HepG2 (cell line): ENCODE data around the gene SLC35F6. TPM values are rescaled to one million over a fixed set of nuclear protein-coding genes. Genes with fewer than 3 reads are reported as not detected.

Source experiments
- AHDC1 ChIP-seq: sonication (generic); formaldehyde crosslinking; IDR thresholded peaks from 2 replicates; pipeline ENCODE4 v1.5.1; 2020; ENCODE audit warnings: mild to moderate bottlenecking, missing genetic modification reagents, borderline replicate concordance
- ARNTL ChIP-seq: sonication (generic); formaldehyde crosslinking; IDR thresholded peaks from 2 replicates; pipeline ENCODE4 v1.4.0; 2020; ENCODE audit warnings: mild to moderate bottlenecking, missing genetic modification reagents
- ATRX ChIP-seq: sonication (generic); formaldehyde crosslinking; IDR thresholded peaks from 2 replicates; pipeline ENCODE4 v1.4.0; 2020; ENCODE audit warnings: missing genetic modification reagents, borderline replicate concordance
- CREM ChIP-seq, 2 experiments: sonication (generic) in 1 of 2; formaldehyde crosslinking in 1 of 2; IDR thresholded peaks; 2 replicates each; pipeline versions ENCODE4 v1.4.0 to v1.6.1; 2016 to 2020; ENCODE audit warnings: antibody characterized with exemption in 1 of 2, mild to moderate bottlenecking in 1 of 2, missing genetic modification reagents in 1 of 2
- MAFK ChIP-seq, 2 experiments: IDR thresholded peaks in 1 of 2; conservative IDR thresholded peaks in 1 of 2; 2 replicates each; pipeline ENCODE4 v1.6.1; 2011; ENCODE audit warnings: improper control_type of control experiment in 2 of 2, low read length in 2 of 2
- MBNL3 ChIP-seq: fragments of 250-450 bp; sonication (Bioruptor Pico); conservative IDR thresholded peaks from 2 replicates; pipeline ENCODE4 v1.8.0; 2022; ENCODE audit warnings: mild to moderate bottlenecking, inconsistent platforms
- PBX3 ChIP-seq: sonication (generic); formaldehyde crosslinking; IDR thresholded peaks from 2 replicates; pipeline ENCODE4 v1.8.1; 2023; ENCODE audit warnings: missing genetic modification reagents, inconsistent platforms, borderline replicate concordance
- PHF8 ChIP-seq: sonication (generic); formaldehyde crosslinking; IDR thresholded peaks from 2 replicates; pipeline ENCODE4 v1.5.0; 2020; ENCODE audit warnings: missing genetic modification reagents
- RAD51 ChIP-seq: fragments of 450-650 bp; IDR thresholded peaks from 2 replicates; pipeline ENCODE4 v1.6.1; 2016; ENCODE audit warnings: borderline replicate concordance
- RBAK ChIP-seq: sonication (generic); formaldehyde crosslinking; IDR thresholded peaks from 2 replicates; pipeline ENCODE4 v1.5.1; 2020; ENCODE audit warnings: mild to moderate bottlenecking, missing genetic modification reagents
- TAF15 ChIP-seq: fragments of 200-400 bp; formaldehyde crosslinking; IDR thresholded peaks from one replicate; pipeline ENCODE4 v1.6.1; 2018; ENCODE audit warnings: mild to moderate bottlenecking, low read depth, low read length; ENCODE audit not compliant: poor library complexity, severe bottlenecking
- TMF1 ChIP-seq: sonication (generic); formaldehyde crosslinking; IDR thresholded peaks from 2 replicates; pipeline ENCODE4 v1.8.1; 2022; ENCODE audit warnings: low read depth, missing genetic modification reagents
- ZBTB10 ChIP-seq: sonication (generic); formaldehyde crosslinking; IDR thresholded peaks from 2 replicates; pipeline ENCODE4 v1.4.0; 2020; ENCODE audit warnings: missing genetic modification reagents, borderline replicate concordance
- ZBTB39 ChIP-seq: sonication (generic); formaldehyde crosslinking; IDR thresholded peaks from 2 replicates; pipeline ENCODE4 v1.5.0; 2020; ENCODE audit warnings: missing genetic modification reagents
- ZNF24 ChIP-seq: fragments of 450-650 bp; IDR thresholded peaks from 2 replicates; pipeline ENCODE4 v1.6.1; 2017; ENCODE audit warnings: antibody characterized with exemption, mild to moderate bottlenecking
- ZNF660 ChIP-seq: sonication (generic); formaldehyde crosslinking; IDR thresholded peaks from 2 replicates; pipeline ENCODE4 v1.5.1; 2020; ENCODE audit warnings: mild to moderate bottlenecking, low read depth, missing genetic modification reagents, borderline replicate concordance
- polyA plus RNA-seq, 8 experiments: library from polyadenylated mRNA; depleted of rRNA in 3 of 8; stranded (reverse) in 7 of 8; unstranded in 1 of 8; fragments of >200 nt; fragmentation: Illumina TruSeq in 4 of 8; extraction: Trizol in 4 of 8; gene quantifications; 2 replicates each; pipeline versions ENCODE4 v1.2.1 to v1.2.3, GENCODE V29; 2011 to 2016; ENCODE audit warnings: low read depth in 4 of 8, missing spikeins in 1 of 8, mixed read lengths in 1 of 8; ENCODE audit not compliant: insufficient read depth in 1 of 8
- total RNA-seq, 5 experiments: library from RNA; depleted of rRNA; stranded (reverse); fragments of >200 nt; fragmentation: Illumina TruSeq; extraction: Trizol; gene quantifications; 2 replicates each; pipeline ENCODE4 v1.2.3, GENCODE V29; 2016; ENCODE audit warnings: low read depth in 1 of 5

The SLC35F6 gene
- total and polyA plus RNA-seq, 2 of the 13 experiments (the other 11 are each of a cell fraction or from before 2014, with no cell fraction given): 15.2 to 21.2 TPM

- no peak for TF ChIP-seq ZNF24
- no peak for TF ChIP-seq ZBTB39
- no peak for TF ChIP-seq ARNTL (CRISPR knock-in tag)
- TF ChIP-seq CREM (IDR thresholded peaks at IDR 0.05): 0 out of 2 replicates have a peak, but pooled peaks have one; percentile 36
- no peak for TF ChIP-seq CREM (CRISPR knock-in tag; IDR thresholded peaks at IDR 0.05)
- TF ChIP-seq ZBTB10 (CRISPR knock-in tag): no peak
- no peak for TF ChIP-seq MAFK (conservative IDR thresholded peaks at IDR 0.05 in 1 of 2, IDR thresholded peaks at IDR 0.05 in 1 of 2; ENCODE audit: low read length in 2 of 2)
- TF ChIP-seq MBNL3 (CRISPR knock-in tag): no peak
- TF ChIP-seq RAD51: no peak
- TF ChIP-seq RBAK (CRISPR knock-in tag): no peak
- peak; percentile 40 for TF ChIP-seq AHDC1 (CRISPR knock-in tag)
- no peak for TF ChIP-seq PHF8 (CRISPR knock-in tag)
- no peak for TF ChIP-seq ATRX (CRISPR knock-in tag)
- no peak for TF ChIP-seq PBX3 (CRISPR knock-in tag)
- no peak for TF ChIP-seq ZNF660 (CRISPR knock-in tag)
- no peak for TF ChIP-seq TAF15
- no peak for TF ChIP-seq TMF1 (CRISPR knock-in tag)
Measured at GRCh38 chr2:26757873-26758789, 6.0 kb upstream of the SLC35F6 start (continued).
